AG09319 (cell line): ENCODE results near the gene TMEM255B.
A peak's percentile ranks its signal among the peaks of the same experiment; 100 is the strongest.

Experiments
- DNase-seq: peaks from one replicate; pipeline ENCODE4 v3.0.0-alpha.2; 2010; ENCODE audit warnings: low read depth; ENCODE audit errors: extremely low read depth
- TF ChIP-seq, protein P1 (sequence below): IDR thresholded peaks from 2 replicates; pipeline ENCODE4 v1.5.1; 2011; ENCODE audit warnings: low read depth, mild to moderate bottlenecking, inconsistent platforms, low read length, moderate library complexity

TMEM255B gene

DNA sequence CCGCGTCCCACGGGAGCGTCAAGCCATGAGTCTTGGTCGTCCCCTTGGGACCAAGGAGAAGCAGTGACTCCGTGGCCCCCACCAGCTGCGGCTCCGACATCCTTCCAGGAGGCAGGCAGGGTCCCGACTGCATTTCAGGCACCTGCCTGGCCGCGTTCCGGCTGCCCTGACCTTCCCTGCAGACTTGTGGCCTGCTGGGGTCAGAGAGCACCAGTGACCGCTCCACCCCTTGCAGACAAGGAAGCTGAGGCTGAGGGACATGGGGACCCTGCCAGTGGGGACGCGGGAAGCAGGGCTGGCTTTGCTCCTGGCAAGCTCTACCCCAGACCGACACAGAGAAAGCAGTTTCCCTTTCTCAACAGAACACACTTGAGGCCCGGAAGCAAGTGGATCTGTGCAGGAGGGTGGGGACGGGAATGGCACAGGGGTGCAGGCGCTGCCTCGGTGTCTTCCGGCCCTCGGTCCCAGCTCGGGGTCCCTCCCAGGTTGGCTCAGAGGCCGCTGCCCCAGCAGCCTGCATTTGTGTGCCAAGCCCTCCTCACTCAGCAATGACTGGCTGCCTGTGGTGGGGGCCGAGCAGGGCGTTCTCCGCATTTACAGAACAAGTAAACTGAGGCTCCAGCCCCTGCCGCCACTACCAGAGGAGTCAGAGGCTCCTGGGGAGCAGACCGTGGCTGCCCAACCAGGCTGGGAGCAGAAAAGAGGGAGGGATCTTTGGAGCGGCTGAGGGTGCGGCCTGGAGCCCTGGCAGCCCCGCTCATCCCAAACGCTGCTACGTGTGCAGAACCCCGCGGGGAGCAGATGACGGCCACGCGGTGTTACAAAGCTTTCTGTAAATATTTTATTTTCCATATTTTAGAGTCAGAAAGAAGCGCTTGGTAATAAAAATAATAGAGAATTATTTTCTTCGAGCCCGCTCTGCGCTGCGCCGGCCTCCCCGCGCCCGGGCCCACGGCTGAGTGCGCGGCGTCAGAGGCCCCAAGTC lies 61.0 kb downstream of the TMEM255B start:
- DNase-seq = no peak
- TF ChIP-seq, protein P1, sequence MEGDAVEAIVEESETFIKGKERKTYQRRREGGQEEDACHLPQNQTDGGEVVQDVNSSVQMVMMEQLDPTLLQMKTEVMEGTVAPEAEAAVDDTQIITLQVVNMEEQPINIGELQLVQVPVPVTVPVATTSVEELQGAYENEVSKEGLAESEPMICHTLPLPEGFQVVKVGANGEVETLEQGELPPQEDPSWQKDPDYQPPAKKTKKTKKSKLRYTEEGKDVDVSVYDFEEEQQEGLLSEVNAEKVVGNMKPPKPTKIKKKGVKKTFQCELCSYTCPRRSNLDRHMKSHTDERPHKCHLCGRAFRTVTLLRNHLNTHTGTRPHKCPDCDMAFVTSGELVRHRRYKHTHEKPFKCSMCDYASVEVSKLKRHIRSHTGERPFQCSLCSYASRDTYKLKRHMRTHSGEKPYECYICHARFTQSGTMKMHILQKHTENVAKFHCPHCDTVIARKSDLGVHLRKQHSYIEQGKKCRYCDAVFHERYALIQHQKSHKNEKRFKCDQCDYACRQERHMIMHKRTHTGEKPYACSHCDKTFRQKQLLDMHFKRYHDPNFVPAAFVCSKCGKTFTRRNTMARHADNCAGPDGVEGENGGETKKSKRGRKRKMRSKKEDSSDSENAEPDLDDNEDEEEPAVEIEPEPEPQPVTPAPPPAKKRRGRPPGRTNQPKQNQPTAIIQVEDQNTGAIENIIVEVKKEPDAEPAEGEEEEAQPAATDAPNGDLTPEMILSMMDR = no peak

DNA sequence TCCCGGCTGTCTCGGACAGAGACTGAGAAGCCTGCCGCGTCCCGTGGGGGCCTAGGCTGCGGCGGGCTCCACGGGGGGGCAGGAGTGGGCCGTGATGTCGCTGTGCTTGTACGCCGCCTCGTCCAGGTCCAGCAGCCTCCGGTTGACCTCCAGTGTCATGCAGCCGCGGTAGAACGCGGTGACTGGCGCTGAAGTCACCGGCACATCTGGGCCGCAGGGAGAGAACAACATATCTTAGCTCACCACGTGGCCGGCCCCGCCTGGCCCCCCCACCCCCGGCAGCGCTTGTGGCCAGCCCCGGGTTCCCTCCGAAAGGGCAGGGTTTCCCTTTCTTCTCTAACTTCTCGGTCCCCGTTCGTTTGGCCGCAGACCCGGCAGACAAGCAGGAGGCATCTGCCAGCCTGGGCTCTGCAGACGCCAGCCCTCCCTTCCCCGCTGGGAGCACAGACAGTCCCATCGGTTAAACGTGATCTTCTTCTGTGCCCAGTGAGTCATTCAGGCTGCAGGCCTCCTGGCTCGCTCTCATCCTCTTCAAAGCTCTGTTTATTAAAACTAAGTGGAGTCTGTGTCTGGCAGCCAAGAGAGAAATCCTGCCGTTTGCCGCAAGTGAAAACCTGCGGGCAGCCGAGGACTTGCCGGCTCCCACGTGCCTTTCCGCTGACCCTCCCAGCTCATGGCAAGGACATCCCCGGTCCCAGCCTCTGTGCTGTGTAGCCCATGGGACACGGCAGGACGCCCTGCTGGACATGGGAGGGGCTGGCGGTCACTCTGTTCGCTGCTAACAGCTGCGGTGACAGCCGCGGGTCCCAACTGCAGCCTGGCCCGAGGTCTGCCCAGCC lies 62.0 kb downstream of the TMEM255B start:
- TF ChIP-seq, protein P1 = peak; percentile 11

DNA sequence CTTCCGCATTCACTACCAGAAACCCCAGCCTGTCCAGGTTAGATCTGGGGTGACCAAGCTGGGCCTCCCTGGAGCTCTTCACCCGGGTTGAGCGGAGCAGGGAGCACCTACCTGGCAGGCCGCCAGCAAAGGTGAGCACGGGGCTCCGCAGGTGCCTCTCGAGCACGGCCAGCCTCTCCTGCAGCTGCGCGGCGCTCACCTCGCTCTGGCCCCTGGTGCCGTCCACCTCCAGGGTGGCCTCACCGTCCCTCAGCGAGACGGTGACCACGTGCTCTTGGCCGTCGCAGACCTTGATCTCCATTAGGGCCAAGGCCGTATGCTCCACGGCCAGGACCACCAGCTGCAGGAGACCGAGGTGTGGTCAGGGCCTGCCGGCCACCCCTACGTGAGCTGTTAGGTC lies 62.8 kb downstream of the TMEM255B start:
- no peak for DNase-seq
- TF ChIP-seq, protein P1 = no peak

More for the DNA sequence above, 62.0 kb downstream of the TMEM255B start:
- peak; percentile 90 for DNase-seq

DNA sequence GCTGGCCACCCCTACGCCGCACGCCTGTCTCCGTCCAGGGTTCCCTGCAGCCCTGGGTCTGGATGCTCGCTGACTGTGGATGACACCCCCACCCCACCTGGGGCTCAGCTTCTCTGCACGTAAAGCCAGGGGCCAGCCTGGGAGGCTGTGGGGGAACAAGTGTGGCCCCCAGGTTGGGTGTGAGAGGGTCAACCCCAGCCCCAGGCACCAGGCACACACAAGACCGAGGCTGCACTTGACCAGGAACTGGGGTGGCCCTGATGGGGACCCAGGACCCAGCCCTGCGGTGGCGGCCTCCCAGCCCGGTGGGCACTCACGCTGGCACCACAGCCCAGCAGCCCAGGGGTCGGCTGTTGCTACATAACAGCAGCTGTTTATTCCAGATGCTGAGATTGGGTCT lies 63.2 kb downstream of the TMEM255B start:
- TF ChIP-seq, protein P1 = no peak
- DNase-seq = no peak

- TF ChIP-seq, protein P1 = no peak
- no peak for DNase-seq
These were observed 64.1 kb downstream of the TMEM255B start for GRCh38 chr13:113822956-113823744.

DNA sequence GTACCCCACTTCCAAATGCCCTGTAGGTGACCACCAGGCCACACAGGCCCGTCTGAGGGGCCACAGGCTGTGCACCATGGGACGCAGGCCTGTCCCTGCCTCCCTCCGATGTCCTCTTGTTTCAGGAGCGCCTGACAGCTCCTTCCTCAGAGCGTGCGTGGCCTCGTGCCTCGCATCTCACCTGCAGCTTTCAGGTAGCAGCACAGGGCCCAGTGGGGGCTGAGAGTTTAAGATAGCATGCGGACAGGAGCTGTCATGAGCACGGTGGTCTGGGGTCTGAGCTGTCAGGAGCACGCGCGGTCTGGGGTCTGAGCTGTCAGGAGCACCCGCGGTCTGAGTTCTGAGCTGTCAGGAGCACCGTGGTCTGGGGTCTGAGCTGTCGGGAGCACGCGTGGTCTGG lies 64.7 kb downstream of the TMEM255B start:
- no peak for DNase-seq
- TF ChIP-seq, protein P1 = no peak
